ENCODE measurements around the gene AFF1. TPM values are rescaled to one million over a fixed set of nuclear protein-coding genes. Genes with fewer than 3 reads are reported as not detected.

AFF1 gene, protein sequence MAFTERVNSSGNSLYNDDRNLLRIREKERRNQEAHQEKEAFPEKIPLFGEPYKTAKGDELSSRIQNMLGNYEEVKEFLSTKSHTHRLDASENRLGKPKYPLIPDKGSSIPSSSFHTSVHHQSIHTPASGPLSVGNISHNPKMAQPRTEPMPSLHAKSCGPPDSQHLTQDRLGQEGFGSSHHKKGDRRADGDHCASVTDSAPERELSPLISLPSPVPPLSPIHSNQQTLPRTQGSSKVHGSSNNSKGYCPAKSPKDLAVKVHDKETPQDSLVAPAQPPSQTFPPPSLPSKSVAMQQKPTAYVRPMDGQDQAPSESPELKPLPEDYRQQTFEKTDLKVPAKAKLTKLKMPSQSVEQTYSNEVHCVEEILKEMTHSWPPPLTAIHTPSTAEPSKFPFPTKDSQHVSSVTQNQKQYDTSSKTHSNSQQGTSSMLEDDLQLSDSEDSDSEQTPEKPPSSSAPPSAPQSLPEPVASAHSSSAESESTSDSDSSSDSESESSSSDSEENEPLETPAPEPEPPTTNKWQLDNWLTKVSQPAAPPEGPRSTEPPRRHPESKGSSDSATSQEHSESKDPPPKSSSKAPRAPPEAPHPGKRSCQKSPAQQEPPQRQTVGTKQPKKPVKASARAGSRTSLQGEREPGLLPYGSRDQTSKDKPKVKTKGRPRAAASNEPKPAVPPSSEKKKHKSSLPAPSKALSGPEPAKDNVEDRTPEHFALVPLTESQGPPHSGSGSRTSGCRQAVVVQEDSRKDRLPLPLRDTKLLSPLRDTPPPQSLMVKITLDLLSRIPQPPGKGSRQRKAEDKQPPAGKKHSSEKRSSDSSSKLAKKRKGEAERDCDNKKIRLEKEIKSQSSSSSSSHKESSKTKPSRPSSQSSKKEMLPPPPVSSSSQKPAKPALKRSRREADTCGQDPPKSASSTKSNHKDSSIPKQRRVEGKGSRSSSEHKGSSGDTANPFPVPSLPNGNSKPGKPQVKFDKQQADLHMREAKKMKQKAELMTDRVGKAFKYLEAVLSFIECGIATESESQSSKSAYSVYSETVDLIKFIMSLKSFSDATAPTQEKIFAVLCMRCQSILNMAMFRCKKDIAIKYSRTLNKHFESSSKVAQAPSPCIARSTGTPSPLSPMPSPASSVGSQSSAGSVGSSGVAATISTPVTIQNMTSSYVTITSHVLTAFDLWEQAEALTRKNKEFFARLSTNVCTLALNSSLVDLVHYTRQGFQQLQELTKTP
- polyA plus RNA-seq (ENCODE audit: insufficient read length in 12 of 12), result 10 to 100 TPM in 11 of 12 donors, not detected in 1; 12.8 to 36.0 (median 23.1) TPM
- long read RNA-seq, donor 1, partial matches to known transcripts, result 6 of 6 reads
- long read RNA-seq, donor 1, other reads (novel, unspliced or antisense), result 0 of 6 reads
- long read RNA-seq, donor 2, partial matches to known transcripts, result 0 of 2 reads
- long read RNA-seq, donor 2, other reads (novel, unspliced or antisense), result 0 of 2 reads
- long read RNA-seq, donor 3, partial matches to known transcripts, result 0 of 1 reads
- long read RNA-seq, donor 3, other reads (novel, unspliced or antisense), result 0 of 1 reads
- long read RNA-seq, donor 4, partial matches to known transcripts, result 0 of 1 reads
- long read RNA-seq, donor 4, other reads (novel, unspliced or antisense), result 0 of 1 reads
- long read RNA-seq, donor 5, partial matches to known transcripts, result 7 of 9 reads
- long read RNA-seq, donor 5, other reads (novel, unspliced or antisense), result 0 of 9 reads
- long read RNA-seq, donor 6, result 0 reads
- long read RNA-seq, donor 7, result 0 reads
- long read RNA-seq, donor 8, partial matches to known transcripts, result 0 of 2 reads
- long read RNA-seq, donor 8, other reads (novel, unspliced or antisense), result 0 of 2 reads
- long read RNA-seq, donor 9, result 0 reads
- long read RNA-seq, donor 10, partial matches to known transcripts, result 0 of 5 reads
- long read RNA-seq, donor 10, other reads (novel, unspliced or antisense), result 0 of 5 reads
- long read RNA-seq, donor 11, result 0 reads

DNA sequence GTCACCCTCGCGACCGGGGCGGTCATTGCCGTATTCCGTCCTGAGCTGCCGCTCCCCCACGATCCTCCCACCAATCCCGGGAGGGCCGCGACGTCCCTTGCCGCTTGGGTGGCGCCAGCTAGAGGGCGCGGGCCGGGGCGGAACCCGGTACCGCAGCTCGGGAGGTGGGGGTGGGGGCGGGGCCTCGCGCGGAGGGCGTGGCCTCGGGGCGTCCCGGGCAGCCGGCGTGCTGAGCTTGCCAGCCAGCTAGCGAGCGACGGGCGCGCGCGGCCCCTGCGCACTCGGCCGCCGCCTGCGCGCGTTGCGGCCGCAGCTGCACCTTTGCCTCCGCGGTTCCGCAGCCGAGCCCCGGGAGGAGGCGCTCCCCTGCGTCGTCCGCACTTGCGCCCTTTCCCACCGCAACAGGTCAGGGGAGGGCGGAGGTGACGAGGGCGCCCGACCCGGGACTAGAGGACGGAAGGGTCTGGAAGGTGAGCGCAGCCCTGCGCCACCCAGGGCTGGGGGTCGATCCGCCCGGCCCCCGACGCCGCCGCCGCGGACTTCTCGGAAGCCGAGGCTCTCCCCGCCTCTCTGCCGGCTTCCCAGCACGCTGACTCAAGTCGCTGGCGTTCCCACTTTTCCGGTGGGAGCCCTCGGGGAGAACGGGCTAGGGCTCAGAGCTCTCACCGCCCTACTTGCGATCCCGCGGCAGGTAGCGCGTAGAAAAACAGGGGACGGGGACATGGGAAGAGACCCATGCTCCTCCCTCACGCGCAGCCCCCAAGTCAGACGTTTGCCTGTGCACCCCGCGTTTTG is at the start of gene AFF1:
AFF1 (plus strand) TSS at position 241 of the 795 bp plus-strand sequence. CDS start 13,523 bp downstream, outside the sequence.
- peak; percentile 83 for DNase-seq

DNA sequence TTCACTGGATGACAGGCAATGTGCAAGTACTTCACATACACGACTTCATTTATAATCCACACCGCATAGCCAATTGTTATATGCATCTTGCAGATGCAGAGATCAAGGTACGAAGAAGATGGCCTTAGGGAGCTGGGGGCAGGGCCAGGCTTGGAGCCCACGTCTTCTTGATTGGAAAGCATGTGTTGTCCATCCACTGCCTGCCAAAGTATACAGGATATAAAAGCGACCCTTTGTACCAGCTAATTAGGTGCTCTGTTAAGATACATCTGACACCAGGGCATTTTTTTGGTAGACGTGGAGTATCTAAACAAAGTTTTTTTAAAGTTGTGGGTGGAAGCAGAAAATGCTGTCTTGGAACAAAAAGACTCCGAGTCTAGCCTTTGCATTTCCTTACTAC is 44.0 kb upstream of the AFF1 start:
- no peak for DNase-seq

DNA sequence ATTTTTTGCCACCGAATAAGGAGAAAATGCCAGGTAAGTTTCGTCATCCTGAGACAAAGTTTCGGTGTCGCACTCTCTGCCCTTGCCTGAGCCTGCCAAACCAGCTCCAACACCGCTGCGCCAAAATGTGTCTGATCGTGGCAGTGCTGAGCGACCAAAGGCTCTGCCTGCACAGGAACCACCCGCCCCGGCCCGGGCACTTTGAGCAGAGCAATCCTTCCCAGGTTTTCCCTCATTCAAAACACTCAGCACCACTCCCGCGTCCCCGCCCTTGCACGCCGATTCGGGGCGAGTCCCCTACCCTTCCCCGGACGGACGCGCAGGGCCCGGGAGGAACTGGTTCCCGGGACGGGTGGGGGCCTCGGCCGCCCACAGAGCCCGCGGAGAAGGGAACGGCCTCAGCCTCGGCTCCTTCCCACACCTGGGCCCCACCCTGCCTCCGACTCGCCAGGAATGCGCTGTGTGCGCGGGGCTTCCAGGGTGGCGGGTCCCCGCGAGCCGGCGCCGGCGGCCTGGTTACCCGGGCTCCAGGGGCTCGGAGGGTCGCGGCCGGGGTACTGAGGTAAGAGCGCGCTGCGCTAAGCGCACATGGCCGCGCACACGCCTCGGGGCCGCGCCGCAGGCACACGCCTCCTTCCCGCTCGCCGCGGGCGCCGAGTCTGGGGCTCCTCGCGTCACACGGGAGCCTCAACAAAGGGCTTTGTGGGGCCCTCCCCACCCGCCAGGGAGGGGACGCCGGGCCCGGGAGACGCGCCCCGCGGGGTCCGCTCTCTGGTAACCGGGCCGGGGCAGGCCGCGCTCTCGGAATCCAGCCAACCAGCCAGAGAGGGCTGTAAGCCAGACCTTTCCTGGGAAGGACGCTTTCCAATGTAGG is 42.8 kb upstream of the AFF1 start, which contains the start of gene C4orf36:
C4orf36 (minus strand) TSS at position 661 of the 874 bp plus-strand sequence. CDS start 902 bp downstream, outside the sequence.
- peak; percentile 48 for DNase-seq

DNA sequence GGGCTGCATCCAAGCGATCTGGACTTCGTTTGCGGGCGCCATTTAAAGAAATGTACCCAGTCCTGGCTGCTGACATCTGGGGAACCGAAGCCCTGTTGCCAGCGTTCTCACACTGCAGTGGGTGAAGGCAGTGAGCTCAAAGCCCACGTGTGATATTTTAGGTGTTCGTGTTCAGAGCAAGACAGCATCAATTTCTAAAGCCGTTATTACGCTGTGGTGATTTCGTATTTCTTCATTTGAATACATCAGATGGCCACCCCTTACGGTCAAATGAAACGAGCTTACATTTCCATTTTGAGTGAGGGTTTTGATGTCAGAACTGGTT is 42.2 kb upstream of the AFF1 start:
- DNase-seq, result no peak

DNA sequence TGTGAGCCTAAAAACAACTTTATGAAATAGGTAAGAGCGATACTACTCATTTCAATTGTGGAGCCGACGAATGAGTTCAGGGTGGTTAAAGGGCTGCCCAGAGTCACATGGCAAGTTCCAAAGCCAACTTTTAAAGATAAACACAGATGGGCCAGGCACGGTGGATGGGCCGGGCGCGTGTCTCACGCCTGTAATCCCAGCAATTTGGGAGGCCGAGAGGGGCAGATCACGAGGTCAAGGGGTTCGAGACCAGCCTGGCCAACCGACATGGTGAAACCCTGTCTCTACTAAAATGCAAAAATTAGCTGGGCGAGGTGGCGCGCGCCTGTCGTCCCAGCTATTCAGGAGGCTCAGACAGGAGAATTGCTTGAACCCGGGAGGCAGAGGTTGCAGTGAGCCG is 41.7 kb upstream of the AFF1 start:
- DNase-seq, result no peak

DNA sequence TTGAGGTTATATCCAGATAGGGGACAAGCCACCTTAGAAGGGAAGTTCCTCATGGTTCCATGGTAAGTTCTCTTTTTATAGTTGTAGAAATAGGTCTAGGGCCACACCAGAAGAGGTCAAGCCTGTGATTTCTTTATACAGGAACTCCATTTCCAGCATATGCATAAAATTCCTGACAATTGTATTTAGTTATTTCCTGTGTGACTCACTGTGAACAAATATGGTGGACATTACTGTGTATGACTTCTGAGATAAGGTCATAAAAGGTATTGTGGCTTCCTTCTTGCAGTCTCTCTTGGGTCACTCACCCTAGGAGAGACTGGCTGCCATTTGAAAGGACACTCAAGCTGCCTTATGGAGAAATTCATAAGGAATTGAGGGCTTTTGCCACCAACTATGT is 40.4 kb upstream of the AFF1 start:
- no peak for DNase-seq

DNA sequence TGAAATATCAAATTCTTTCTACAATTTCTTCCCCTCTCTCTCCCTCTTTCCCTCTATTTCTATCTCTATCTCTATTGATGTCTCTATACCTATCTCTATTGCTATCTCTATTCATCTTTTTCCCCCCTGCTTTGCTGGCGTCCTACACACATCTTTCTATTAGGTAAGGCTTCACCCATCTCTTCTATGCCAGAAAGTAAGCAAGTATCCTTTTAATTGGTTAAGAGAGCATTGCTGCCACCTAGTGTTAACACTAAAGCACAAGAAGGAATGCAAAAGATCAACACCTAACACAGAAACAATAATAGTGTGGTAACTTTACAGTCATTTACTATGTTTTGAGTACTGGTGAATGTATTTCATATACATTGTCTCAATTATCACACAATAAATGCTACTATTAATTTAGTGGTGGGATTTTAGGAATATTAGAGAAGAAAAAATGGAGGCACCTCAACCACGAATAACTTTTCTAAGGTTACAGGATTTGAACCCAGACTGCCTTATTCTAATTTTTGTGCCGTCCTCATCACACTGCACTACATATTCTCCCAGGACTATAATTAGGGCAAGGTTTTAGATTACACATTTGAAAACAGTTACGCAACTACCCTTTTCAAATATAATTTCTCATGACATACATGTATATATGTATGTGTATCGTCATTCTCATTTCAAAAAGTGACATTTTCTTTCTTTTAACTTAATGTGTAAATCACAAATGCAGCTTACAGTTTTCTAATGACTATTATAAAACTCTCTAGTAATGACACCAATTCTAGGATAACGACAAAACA is 38.9 kb upstream of the AFF1 start:
- DNase-seq, result peak; percentile 63

DNA sequence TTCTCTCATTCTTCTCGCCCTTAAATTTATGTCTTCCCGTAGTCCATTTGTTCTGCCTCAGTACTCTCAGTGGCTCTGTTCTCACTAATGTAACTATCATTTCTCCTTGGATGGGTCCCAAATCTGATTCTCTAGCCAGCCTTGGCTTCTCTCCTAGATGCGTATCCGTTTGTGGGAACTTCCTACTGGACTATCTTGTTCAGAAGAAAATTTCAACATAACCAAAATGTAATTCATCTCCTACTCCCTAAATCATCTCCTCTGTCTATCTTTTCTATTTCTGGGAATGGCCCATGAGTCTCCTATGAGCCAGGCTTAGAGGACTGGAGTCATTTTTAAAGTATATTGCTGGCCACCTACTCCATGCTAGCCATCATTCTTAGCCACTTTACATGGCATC is 38.2 kb upstream of the AFF1 start:
- no peak for DNase-seq

DNA sequence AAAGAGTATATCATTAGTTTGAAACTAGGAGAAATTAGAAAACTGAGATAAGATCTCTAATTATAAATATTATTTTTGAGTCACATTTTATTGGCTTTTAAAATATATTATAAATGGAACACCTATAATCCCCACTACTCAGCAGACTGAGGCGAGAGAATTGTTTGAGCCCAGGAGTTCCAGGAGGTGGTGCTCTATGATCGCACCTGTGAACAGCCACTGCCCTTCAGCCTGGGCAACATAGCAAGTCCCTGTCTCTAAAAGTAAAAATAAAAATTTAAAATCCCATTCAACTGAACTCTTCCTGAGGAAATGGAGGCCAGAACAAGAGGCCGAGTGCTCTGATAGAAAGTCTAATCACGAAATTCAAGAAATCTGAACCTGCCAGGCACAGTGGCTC is 36.2 kb upstream of the AFF1 start:
- DNase-seq, result no peak

DNA sequence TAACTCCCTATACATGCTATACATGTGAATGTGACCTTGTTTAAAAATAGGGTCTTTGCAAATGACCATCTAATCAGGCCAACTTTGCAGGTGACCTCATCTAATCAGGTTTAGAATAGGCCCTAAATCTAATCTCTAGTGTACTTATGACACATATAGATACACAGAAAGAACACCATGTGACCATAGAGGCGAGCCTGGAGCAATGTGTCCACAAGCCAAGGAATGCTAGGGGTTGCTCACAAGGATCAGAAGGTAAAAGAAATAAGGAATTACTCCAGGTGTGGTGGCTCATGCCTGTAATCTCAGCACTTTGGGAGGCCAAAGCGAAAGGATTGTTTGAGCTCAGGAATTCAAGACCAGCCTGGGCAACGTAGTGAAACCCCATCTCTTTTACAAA is 32.9 kb upstream of the AFF1 start:
- DNase-seq, result no peak

DNA sequence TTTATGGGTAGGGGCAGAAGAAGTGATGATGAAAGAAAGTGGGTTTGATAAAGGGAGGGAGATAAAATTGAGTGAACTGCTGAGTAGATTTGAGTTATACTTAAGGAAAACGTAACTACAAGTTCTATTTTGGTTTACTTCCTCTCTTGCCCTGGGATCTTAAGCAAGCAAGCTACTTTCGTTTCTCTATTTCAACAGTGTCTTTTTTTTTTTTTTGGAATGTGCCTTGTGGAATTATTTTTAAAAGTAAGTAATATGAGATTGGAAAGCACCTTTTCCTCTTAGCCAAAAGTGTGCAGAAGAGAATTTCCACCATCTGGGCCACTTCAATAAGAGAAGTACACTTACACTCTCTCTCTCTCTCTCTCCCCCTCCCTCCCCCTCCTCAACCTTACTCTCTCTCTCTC is 26.6 kb upstream of the AFF1 start:
- DNase-seq, result peak; percentile 51

DNA sequence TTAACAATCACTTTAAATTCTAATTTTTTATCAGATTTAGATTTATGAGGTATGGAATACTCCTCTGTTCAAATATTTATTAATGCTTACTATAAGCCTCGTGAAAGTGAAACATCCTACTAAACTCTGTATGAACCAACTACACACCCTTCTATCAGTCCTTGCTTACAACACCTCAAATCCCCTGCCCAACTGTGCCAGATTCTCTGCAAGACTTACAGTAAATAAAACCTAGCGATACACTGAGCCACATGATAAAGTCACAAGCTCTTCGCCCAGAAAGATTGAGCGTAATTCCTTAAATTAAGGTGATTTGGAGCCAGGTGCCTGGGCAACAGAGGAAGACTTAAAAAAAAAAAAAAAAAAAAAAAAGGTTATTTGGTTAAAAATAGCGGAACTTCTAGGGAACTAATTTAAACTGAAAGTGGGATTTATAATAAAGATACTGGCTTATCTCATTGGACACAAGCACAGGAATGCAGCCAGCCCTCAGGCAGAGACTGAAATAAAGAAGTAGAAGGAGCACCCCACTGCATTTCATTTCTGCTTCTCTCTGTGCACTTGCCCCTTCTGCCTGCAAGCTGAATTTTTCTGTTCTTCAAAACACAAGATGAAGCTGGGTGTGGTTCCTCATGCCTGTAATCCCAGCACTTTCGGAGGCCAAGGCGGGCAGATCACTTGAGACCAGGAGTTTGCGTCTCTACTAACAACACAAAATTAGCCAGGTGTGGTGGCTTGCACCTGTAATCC is 25.1 kb upstream of the AFF1 start:
- no peak for DNase-seq

DNA sequence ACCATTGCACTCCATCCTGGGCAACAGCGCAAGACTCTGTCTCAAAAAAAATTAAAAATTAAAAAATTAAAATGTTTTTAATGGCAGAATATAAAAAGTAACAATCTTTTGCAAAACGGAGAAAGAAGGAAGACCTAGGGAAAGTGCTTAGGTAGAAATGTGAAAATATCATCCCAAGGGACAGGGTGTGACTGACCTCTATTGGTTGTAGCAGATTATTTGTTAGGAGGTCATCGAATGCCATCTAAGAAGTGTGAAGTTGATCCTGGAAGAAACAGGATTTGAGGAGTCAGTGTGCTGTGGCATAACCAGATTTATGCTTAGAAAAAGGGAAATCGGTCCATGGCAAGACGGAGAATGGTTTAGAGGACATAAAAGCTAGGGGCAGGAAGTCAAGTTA is 24.4 kb upstream of the AFF1 start:
- no peak for DNase-seq

DNA sequence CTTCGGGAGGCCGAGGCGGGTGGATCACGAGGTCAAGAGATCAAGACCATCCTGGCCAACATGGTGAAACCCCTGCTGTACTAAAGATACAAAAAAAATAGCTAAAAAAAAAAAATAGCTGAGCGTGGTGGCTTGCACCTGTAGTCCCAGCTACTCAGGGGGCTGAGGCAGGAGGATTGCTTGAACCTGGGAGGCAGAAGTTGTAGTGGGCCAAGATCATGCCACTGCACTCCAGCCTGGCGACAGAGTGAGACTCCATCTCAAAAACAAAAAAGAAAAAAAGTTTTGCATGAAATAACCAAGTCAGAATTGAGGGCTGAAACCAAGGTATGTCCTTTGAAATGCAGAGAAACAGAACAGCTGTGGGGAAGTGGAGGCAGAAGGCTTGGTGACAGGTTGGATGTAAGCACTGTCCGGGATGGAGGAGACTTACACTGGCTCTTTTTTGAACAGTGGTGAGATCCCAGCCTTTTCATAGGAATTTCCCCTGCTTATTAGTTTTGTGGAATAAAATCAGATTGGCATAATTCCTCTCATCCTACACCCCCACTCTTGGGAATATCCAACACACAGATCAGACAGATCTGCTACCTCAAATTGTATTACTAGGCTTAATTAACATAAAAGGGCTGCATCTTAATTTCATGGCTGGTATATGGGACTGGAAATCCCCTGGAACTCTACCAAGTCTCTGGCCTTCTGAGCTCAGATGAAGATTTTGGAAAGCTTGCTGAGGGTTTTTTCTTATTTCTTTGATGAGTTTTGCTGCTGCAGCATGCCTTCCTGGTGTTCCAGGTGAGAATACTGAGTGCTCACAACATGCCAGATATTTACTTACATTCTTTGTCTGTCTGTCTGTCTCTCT is 23.8 kb upstream of the AFF1 start:
- no peak for DNase-seq

DNA sequence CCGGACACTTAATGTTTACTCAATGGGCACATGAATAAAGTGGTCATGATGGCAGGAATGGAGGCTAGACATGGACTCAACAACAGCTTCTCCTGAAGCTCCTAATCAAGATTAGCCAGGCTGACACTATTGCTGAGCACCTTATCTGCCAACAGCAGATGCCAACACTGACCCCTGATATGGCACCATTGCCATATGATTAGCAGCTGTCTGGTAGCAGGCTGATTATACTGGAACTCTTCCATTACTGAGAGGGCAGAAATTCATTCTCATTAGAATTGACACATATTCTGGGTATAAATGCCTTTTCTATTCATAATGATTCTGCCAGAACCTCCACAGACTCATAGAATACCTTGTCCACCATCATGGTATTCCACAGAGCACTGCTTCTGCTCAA is 18.4 kb upstream of the AFF1 start:
- no peak for DNase-seq
